Muscle layer of colon (tissue), 2 donors: Measurements from ENCODE around the gene TRAF3.

Experiments
- H3K27ac ChIP-seq: one replicate; pipeline ENCODE4 v1.7.0; 2013; ENCODE audit warnings: low read depth, mild to moderate bottlenecking, low read length, moderate library complexity
- H3K27me3 ChIP-seq, 2 donors: one replicate each; pipeline ENCODE4 v1.7.0; 2013; ENCODE audit warnings: low read length in 2 of 2, mild to moderate bottlenecking in 2 of 2; ENCODE audit not compliant: insufficient read depth in 2 of 2, control insufficient read depth in 1 of 2
- H3K36me3 ChIP-seq: one replicate; pipeline ENCODE4 v1.7.0; 2013; ENCODE audit warnings: mild to moderate bottlenecking, low read length; ENCODE audit not compliant: insufficient read depth
- H3K4me1 ChIP-seq: one replicate; pipeline ENCODE4 v1.7.0; 2013; ENCODE audit warnings: mild to moderate bottlenecking, low read length; ENCODE audit not compliant: insufficient read depth
- H3K4me3 ChIP-seq, 2 donors: one replicate each; pipeline ENCODE4 v1.7.0; 2013; ENCODE audit warnings: low read length in 2 of 2, low read depth in 1 of 2, mild to moderate bottlenecking in 1 of 2, moderate library complexity in 1 of 2
- H3K9ac ChIP-seq: one replicate; pipeline ENCODE4 v1.7.0; 2013; ENCODE audit warnings: low read length
- H3K9me3 ChIP-seq: one replicate; pipeline ENCODE4 v1.7.0; 2013; ENCODE audit warnings: mild to moderate bottlenecking, low read length
- donor health status: abdominal sarcoma.
- donor health status: Adenocarcinoma of cecum.

The TRAF3 gene

GRCh38 chr14:102878174-102878969, 101.1 kb downstream of the TRAF3 start:
- no peaks in the 10 kb centered on the region for H3K27me3 ChIP-seq
- H3K36me3 ChIP-seq = peaks cover 7% of the 10 kb centered on the region
- no peak overlapping the region for H3K9ac ChIP-seq
- H3K4me1 ChIP-seq = no peaks in the 10 kb centered on the region
- H3K27ac ChIP-seq = no peak overlapping the region
- no peak overlapping the region for H3K4me3 ChIP-seq
- H3K9me3 ChIP-seq = no peaks in the 10 kb centered on the region

DNA sequence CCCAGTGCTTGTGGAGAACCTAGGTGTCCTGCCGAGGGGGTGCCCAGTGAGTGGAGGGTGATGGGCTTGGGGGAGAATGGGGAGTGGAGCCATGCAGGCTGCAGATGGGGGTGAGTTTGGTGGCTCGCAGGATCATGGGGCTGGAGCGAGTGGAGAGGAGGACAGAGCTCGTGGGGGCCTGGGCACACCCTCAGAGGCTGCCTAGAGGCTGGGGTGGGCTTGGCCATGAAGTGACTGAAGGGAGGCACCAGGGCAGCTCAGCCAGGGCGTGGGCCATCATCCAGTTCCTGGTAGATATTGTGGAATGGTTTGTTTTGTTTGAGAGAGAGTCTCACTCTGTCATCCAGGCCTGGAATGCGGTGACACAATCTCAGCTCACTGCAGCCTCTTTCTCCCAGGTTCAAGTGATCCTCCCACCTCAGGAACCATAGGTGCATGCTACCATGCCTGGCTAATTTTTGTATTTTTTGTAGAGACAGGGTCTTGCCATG, 101.8 kb downstream of the TRAF3 start:
- Histone ChIP-seq H3K9ac (no peak overlapping the region), H3K36me3 (peaks cover 7% of the 10 kb centered on the region), H3K27ac (no peak overlapping the region), H3K4me3 (no peak overlapping the region), H3K27me3 (no peaks in the 10 kb centered on the region), H3K4me1 (no peaks in the 10 kb centered on the region), H3K9me3 (no peaks in the 10 kb centered on the region)

GRCh38 chr14:102882226-102882906, 105.1 kb downstream of the TRAF3 start:
- Histone ChIP-seq H3K4me1 (no peaks in the 10 kb centered on the region), H3K9me3 (no peaks in the 10 kb centered on the region), H3K9ac (no peak overlapping the region), H3K27me3 (no peaks in the 10 kb centered on the region), H3K36me3 (peaks cover 8% of the 10 kb centered on the region), H3K4me3 (no peak overlapping the region), H3K27ac (no peak overlapping the region)

- Histone ChIP-seq H3K27me3 (no peaks in the 10 kb centered on the region), H3K4me3 (no peak overlapping the region), H3K36me3 (peaks cover 8% of the 10 kb centered on the region), H3K9me3 (no peaks in the 10 kb centered on the region), H3K4me1 (no peaks in the 10 kb centered on the region), H3K27ac (no peak overlapping the region), H3K9ac (no peak overlapping the region)
Observed at GRCh38 chr14:102883089-102883541, 105.9 kb downstream of the TRAF3 start.

GRCh38 chr14:102883554-102883953, 106.3 kb downstream of the TRAF3 start:
- no peak overlapping the region for H3K4me3 ChIP-seq
- H3K9me3 ChIP-seq = no peaks in the 10 kb centered on the region
- H3K36me3 ChIP-seq = peaks cover 8% of the 10 kb centered on the region
- H3K9ac ChIP-seq = no peak overlapping the region
- H3K4me1 ChIP-seq = no peaks in the 10 kb centered on the region
- H3K27me3 ChIP-seq = no peaks in the 10 kb centered on the region
- no peak overlapping the region for H3K27ac ChIP-seq

DNA sequence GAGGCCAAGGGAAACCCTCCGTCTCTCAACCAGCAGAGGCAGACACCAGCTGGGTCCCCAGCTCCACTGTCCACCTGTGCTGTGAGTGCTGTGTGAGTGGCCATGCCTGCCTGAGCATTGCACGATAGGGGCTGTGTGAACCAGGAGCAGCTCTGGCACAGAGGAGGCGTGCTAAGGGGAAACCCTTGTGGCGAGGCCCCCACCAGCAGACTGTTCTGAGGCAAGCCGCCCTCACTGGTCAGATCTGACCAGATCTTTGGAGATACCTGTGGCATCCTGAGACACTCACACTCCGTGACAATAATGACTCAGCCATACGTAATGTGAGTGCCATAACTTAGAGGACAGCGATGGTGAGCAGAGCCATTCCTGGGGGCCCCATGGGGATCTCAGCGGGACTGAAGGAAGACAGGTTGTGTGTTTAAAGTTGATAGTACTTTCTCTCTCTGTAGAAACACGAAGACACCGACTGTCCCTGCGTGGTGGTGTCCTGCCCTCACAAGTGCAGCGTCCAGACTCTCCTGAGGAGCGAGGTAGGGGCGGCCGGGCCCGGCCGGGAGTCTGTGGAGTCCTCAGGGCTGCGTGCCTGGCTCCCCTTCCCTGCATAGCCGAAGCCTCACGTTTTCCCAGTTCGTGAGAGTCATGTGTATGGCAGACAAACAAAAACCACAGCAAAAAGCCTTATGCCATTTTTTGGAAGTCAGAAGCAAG, 108.6 kb downstream of the TRAF3 start:
- Histone ChIP-seq H3K27ac (no peak overlapping the region), H3K4me3 (no peak overlapping the region), H3K9me3 (no peaks in the 10 kb centered on the region), H3K36me3 (peaks cover 8% of the 10 kb centered on the region), H3K9ac (no peak overlapping the region), H3K27me3 (no peaks in the 10 kb centered on the region), H3K4me1 (no peaks in the 10 kb centered on the region)

DNA sequence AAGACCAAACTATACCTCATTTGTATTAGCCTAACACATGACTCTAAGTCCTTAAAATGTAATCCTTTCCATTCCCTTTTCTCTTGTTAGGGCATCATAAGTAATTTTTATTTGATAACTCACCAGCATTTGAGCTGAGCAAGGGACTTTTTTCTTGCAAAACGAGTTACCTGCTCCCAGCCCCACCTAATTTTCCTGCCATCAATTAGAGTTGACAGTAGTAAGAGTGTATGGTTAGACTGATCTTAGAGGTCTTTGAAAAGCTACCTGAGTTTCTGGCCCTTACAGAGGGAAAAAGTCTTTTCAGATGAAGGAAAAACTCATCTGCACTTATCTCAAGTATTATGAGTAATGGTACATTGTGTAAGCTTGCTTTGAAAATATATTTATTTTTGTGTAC, 111.5 kb downstream of the TRAF3 start:
- Histone ChIP-seq H3K9ac (no peak overlapping the region), H3K9me3 (no peaks in the 10 kb centered on the region), H3K27ac (no peak overlapping the region), H3K4me3 (no peak overlapping the region), H3K27me3 (no peaks in the 10 kb centered on the region), H3K36me3 (peaks cover 8% of the 10 kb centered on the region), H3K4me1 (peaks cover 12% of the 10 kb centered on the region)

- Histone ChIP-seq H3K36me3 (peaks cover 8% of the 10 kb centered on the region), H3K27ac (no peak overlapping the region)
Observed at GRCh38 chr14:102889615-102890014, 112.4 kb downstream of the TRAF3 start.

GRCh38 chr14:102891111-102891510, 113.9 kb downstream of the TRAF3 start:
- Histone ChIP-seq H3K4me3 (no peak overlapping the region), H3K36me3 (peaks cover 7% of the 10 kb centered on the region), H3K9me3 (no peaks in the 10 kb centered on the region), H3K27ac (no peak overlapping the region), H3K27me3 (no peaks in the 10 kb centered on the region), H3K4me1 (peaks cover 13% of the 10 kb centered on the region), H3K9ac (no peak overlapping the region)

More at GRCh38 chr14:102889615-102890014, 112.4 kb downstream of the TRAF3 start:
- H3K4me3 ChIP-seq = no peak overlapping the region
- no peak overlapping the region for H3K9ac ChIP-seq
- no peaks in the 10 kb centered on the region for H3K27me3 ChIP-seq
- H3K4me1 ChIP-seq = peaks cover 13% of the 10 kb centered on the region
- H3K9me3 ChIP-seq = no peaks in the 10 kb centered on the region

- Histone ChIP-seq H3K36me3 (peaks cover 6% of the 10 kb centered on the region), H3K9me3 (no peaks in the 10 kb centered on the region), H3K27ac (no peak overlapping the region), H3K4me3 (no peak overlapping the region), H3K27me3 (no peaks in the 10 kb centered on the region), H3K4me1 (peaks cover 13% of the 10 kb centered on the region), H3K9ac (no peak overlapping the region)
Observed at GRCh38 chr14:102891556-102891955, 114.3 kb downstream of the TRAF3 start.

GRCh38 chr14:102892651-102893050, 115.4 kb downstream of the TRAF3 start:
- no peak overlapping the region for H3K9ac ChIP-seq
- H3K4me1 ChIP-seq = peaks cover 13% of the 10 kb centered on the region
- H3K36me3 ChIP-seq = peaks cover 6% of the 10 kb centered on the region
- no peaks in the 10 kb centered on the region for H3K9me3 ChIP-seq
- H3K27ac ChIP-seq = no peak overlapping the region
- H3K4me3 ChIP-seq = no peak overlapping the region
- H3K27me3 ChIP-seq = no peaks in the 10 kb centered on the region
